HepG2 (cell line): ENCODE results near the gene LYPD4. TPM values are rescaled to one million over a fixed set of nuclear protein-coding genes. Genes with fewer than 3 reads are reported as not detected.
A peak's percentile ranks its signal among the peaks of the same experiment; 100 is the strongest.

Experiments used
- AHR ChIP-seq: IDR thresholded peaks from 2 replicates; pipeline ENCODE4 v1.6.1; 2018; ENCODE audit warnings: missing genetic modification reagents, missing compliant biosample characterization
- IKZF1 ChIP-seq: fragments of 450-650 bp; IDR thresholded peaks from 2 replicates; pipeline ENCODE4 v1.7.1; 2016
- ISL2 ChIP-seq: sonication (generic); formaldehyde crosslinking; IDR thresholded peaks from 2 replicates; pipeline ENCODE4 v1.5.0; 2020; ENCODE audit warnings: missing genetic modification reagents
- MIER2 ChIP-seq: IDR thresholded peaks from 2 replicates; pipeline ENCODE4 v1.6.1; 2016; ENCODE audit warnings: missing biosample characterization, missing genetic modification reagents
- MYNN ChIP-seq: sonication (generic); formaldehyde crosslinking; IDR thresholded peaks from 2 replicates; pipeline ENCODE4 v1.4.0; 2020; ENCODE audit warnings: mild to moderate bottlenecking, low read depth, missing genetic modification reagents
- NCOA1 ChIP-seq: sonication (generic); formaldehyde crosslinking; IDR thresholded peaks from 2 replicates; pipeline ENCODE4 v1.9.0; 2021; ENCODE audit warnings: missing genetic modification reagents
- PAX8 ChIP-seq: sonication (generic); formaldehyde crosslinking; IDR thresholded peaks from 2 replicates; pipeline ENCODE4 v1.8.0; 2022; ENCODE audit warnings: mild to moderate bottlenecking, missing genetic modification reagents, borderline replicate concordance
- RXRA ChIP-seq: sonication (generic); formaldehyde crosslinking; IDR thresholded peaks from 2 replicates; pipeline ENCODE4 v1.5.1; 2020; ENCODE audit warnings: missing genetic modification reagents
- SALL2 ChIP-seq: sonication (generic); formaldehyde crosslinking; IDR thresholded peaks from 2 replicates; pipeline ENCODE4 v1.8.1; 2023; ENCODE audit warnings: mild to moderate bottlenecking, missing genetic modification reagents, inconsistent platforms
- SATB2 ChIP-seq: sonication (generic); formaldehyde crosslinking; IDR thresholded peaks from 2 replicates; pipeline ENCODE4 v1.5.0; 2020; ENCODE audit warnings: missing genetic modification reagents
- SKI ChIP-seq: fragments of 450-650 bp; IDR thresholded peaks from one replicate; pipeline ENCODE4 v1.6.1; 2018; ENCODE audit warnings: mild to moderate bottlenecking; ENCODE audit not compliant: partially characterized antibody
- SNAI1 ChIP-seq: sonication (generic); formaldehyde crosslinking; IDR thresholded peaks from 2 replicates; pipeline ENCODE4 v1.5.0; 2020; ENCODE audit warnings: mild to moderate bottlenecking, missing genetic modification reagents, borderline replicate concordance
- TCF7L2 ChIP-seq: IDR thresholded peaks from 2 replicates; pipeline ENCODE4 v1.6.1; 2011; ENCODE audit warnings: mild to moderate bottlenecking, low read depth, low read length, moderate library complexity
- ZBTB21 ChIP-seq: sonication (generic); formaldehyde crosslinking; IDR thresholded peaks from 2 replicates; pipeline ENCODE4 v1.4.0; 2020; ENCODE audit warnings: missing genetic modification reagents
- ZNF121 ChIP-seq: sonication (generic); formaldehyde crosslinking; IDR thresholded peaks from 2 replicates; pipeline ENCODE4 v1.5.0; 2020; ENCODE audit warnings: mild to moderate bottlenecking, missing genetic modification reagents
- ZNF33B ChIP-seq: sonication (generic); formaldehyde crosslinking; IDR thresholded peaks from 2 replicates; pipeline ENCODE4 v1.5.1; 2020; ENCODE audit warnings: mild to moderate bottlenecking, missing genetic modification reagents
- ZNF496 ChIP-seq: sonication (generic); formaldehyde crosslinking; IDR thresholded peaks from 2 replicates; pipeline ENCODE4 v1.8.1; 2023; ENCODE audit warnings: mild to moderate bottlenecking, moderate library complexity, missing genetic modification reagents; ENCODE audit not compliant: insufficient replicate concordance
- ZNF562 ChIP-seq: sonication (generic); formaldehyde crosslinking; IDR thresholded peaks from 2 replicates; pipeline ENCODE4 v1.8.0; 2022; ENCODE audit warnings: missing genetic modification reagents, borderline replicate concordance
- ZNF563 ChIP-seq: sonication (generic); formaldehyde crosslinking; IDR thresholded peaks from 2 replicates; pipeline ENCODE4 v1.8.0; 2022; ENCODE audit warnings: mild to moderate bottlenecking, moderate library complexity, missing genetic modification reagents
- ZNF75D ChIP-seq: sonication (generic); formaldehyde crosslinking; IDR thresholded peaks from 2 replicates; pipeline ENCODE4 v1.8.1; 2023; ENCODE audit warnings: missing genetic modification reagents, mild to moderate bottlenecking, borderline replicate concordance
- ZNF878 ChIP-seq: sonication (generic); formaldehyde crosslinking; IDR thresholded peaks from 2 replicates; pipeline ENCODE4 v1.8.1; 2023; ENCODE audit warnings: mild to moderate bottlenecking, missing genetic modification reagents, moderate library complexity
- polyA plus RNA-seq, 8 experiments: library from polyadenylated mRNA; depleted of rRNA in 3 of 8; stranded (reverse) in 7 of 8; unstranded in 1 of 8; fragments of >200 nt; fragmentation: Illumina TruSeq in 4 of 8; extraction: Trizol in 4 of 8; gene quantifications; 2 replicates each; pipeline versions ENCODE4 v1.2.1 to v1.2.3, GENCODE V29; 2011 to 2016; ENCODE audit warnings: low read depth in 4 of 8, missing spikeins in 1 of 8, mixed read lengths in 1 of 8; ENCODE audit not compliant: insufficient read depth in 1 of 8
- total RNA-seq, 5 experiments: library from RNA; depleted of rRNA; stranded (reverse); fragments of >200 nt; fragmentation: Illumina TruSeq; extraction: Trizol; gene quantifications; 2 replicates each; pipeline ENCODE4 v1.2.3, GENCODE V29; 2016; ENCODE audit warnings: low read depth in 1 of 5
- TF ChIP-seq, protein P1 (sequence below): IDR thresholded peaks from 2 replicates; pipeline ENCODE4 v1.6.1; 2016; ENCODE audit warnings: missing genetic modification reagents, missing compliant biosample characterization
- TF ChIP-seq, protein P2 (sequence below): sonication (generic); formaldehyde crosslinking; IDR thresholded peaks from 2 replicates; pipeline ENCODE4 v1.4.0; 2020; ENCODE audit warnings: missing genetic modification reagents, low read depth, mild to moderate bottlenecking, borderline replicate concordance
- TF ChIP-seq, protein P3 (sequence below): sonication (generic); formaldehyde crosslinking; IDR thresholded peaks from 2 replicates; pipeline ENCODE4 v1.5.1; 2020; ENCODE audit warnings: mild to moderate bottlenecking, missing genetic modification reagents, borderline replicate concordance

The LYPD4 gene
- total and polyA plus RNA-seq, 2 of the 13 experiments (the other 11 are each of a cell fraction or from before 2014, with no cell fraction given) = not detected

DNA sequence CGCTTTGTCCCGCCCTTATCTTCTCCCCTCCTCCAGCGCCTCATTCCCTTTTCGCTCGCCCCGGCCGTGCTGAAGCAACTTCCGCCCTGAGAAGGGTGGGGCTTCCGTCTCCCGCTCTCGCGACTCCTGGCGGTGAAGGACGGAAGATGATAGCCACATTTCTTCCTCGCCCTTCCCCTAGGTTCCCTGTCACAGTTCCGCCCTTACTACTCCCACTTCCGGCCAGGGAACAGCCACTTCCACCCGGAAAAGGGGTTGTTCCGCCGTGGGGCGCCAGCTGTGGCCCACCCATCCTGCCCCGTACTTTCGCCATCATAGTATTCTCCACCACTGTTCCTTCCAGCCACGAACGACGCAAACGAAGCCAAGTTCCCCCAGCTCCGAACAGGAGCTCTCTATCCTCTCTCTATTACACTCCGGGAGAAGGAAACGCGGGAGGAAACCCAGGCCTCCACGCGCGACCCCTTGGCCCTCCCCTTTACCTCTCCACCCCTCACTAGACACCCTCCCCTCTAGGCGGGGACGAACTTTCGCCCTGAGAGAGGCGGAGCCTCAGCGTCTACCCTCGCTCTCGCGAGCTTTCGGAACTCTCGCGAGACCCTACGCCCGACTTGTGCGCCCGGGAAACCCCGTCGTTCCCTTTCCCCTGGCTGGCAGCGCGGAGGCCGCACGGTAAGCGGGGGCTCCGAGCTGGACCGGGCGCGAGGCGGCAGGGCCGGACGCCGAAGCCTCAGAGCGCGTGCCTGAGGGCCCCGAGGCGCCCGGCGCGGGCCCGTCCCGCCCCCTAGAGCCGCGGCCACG is 15.3 kb upstream of the LYPD4 start, which contains the start of gene RPS19 (continued):
- no peak; the same call in 1 of the 2 replicates for TF ChIP-seq SALL2 (CRISPR knock-in tag)
- TF ChIP-seq NCOA1 (CRISPR knock-in tag) = no peak
- peak; percentile 27; the same call in 1 of the 2 replicates for TF ChIP-seq ZNF121 (CRISPR knock-in tag)
- no peak; the same call in none of the 2 replicates for TF ChIP-seq ZNF563
- TF ChIP-seq SKI = no peak
- TF ChIP-seq AHR (CRISPR knock-in tag) = no peak
- TF ChIP-seq SATB2 = peak; percentile 24; the same call in 1 of the 2 replicates
- no peak for TF ChIP-seq ZNF496 (CRISPR knock-in tag)
- 0 out of 2 replicates have a peak, but pooled peaks have one; percentile 4 for TF ChIP-seq MIER2 (CRISPR knock-in tag)
- 0 out of 2 replicates have a peak, but pooled peaks have one; percentile 13 for TF ChIP-seq ZBTB21 (CRISPR knock-in tag)
- TF ChIP-seq, protein P1, sequence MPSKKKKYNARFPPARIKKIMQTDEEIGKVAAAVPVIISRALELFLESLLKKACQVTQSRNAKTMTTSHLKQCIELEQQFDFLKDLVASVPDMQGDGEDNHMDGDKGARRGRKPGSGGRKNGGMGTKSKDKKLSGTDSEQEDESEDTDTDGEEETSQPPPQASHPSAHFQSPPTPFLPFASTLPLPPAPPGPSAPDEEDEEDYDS (CRISPR knock-in tag) = peak; percentile 94
- peak; percentile 80 for TF ChIP-seq RXRA (CRISPR knock-in tag)
- TF ChIP-seq PAX8 = no peak; the same call in 1 of the 2 replicates
- peak; percentile 29; the same call in 1 of the 2 replicates for TF ChIP-seq ISL2 (CRISPR knock-in tag)
- no peak; the same call in 1 of the 2 replicates for TF ChIP-seq SNAI1
- TF ChIP-seq, protein P2, sequence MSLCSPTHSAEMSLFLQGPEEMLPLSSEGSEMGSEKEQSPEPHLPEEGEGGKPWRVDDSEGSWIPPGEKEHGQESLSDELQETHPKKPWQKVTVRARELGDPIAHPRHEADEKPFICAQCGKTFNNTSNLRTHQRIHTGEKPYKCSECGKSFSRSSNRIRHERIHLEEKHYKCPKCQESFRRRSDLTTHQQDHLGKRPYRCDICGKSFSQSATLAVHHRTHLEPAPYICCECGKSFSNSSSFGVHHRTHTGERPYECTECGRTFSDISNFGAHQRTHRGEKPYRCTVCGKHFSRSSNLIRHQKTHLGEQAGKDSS (CRISPR knock-in tag) = no peak
- 0 out of 2 replicates have a peak, but pooled peaks have one; percentile 56 for TF ChIP-seq ZNF878 (CRISPR knock-in tag)
- TF ChIP-seq, protein P3, sequence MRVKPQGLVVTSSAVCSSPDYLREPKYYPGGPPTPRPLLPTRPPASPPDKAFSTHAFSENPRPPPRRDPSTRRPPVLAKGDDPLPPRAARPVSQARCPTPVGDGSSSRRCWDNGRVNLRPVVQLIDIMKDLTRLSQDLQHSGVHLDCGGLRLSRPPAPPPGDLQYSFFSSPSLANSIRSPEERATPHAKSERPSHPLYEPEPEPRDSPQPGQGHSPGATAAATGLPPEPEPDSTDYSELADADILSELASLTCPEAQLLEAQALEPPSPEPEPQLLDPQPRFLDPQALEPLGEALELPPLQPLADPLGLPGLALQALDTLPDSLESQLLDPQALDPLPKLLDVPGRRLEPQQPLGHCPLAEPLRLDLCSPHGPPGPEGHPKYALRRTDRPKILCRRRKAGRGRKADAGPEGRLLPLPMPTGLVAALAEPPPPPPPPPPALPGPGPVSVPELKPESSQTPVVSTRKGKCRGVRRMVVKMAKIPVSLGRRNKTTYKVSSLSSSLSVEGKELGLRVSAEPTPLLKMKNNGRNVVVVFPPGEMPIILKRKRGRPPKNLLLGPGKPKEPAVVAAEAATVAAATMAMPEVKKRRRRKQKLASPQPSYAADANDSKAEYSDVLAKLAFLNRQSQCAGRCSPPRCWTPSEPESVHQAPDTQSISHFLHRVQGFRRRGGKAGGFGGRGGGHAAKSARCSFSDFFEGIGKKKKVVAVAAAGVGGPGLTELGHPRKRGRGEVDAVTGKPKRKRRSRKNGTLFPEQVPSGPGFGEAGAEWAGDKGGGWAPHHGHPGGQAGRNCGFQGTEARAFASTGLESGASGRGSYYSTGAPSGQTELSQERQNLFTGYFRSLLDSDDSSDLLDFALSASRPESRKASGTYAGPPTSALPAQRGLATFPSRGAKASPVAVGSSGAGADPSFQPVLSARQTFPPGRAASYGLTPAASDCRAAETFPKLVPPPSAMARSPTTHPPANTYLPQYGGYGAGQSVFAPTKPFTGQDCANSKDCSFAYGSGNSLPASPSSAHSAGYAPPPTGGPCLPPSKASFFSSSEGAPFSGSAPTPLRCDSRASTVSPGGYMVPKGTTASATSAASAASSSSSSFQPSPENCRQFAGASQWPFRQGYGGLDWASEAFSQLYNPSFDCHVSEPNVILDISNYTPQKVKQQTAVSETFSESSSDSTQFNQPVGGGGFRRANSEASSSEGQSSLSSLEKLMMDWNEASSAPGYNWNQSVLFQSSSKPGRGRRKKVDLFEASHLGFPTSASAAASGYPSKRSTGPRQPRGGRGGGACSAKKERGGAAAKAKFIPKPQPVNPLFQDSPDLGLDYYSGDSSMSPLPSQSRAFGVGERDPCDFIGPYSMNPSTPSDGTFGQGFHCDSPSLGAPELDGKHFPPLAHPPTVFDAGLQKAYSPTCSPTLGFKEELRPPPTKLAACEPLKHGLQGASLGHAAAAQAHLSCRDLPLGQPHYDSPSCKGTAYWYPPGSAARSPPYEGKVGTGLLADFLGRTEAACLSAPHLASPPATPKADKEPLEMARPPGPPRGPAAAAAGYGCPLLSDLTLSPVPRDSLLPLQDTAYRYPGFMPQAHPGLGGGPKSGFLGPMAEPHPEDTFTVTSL (CRISPR knock-in tag) = peak; percentile 43; the same call in 1 of the 2 replicates
- TF ChIP-seq TCF7L2 = no peak
- no peak for TF ChIP-seq ZNF562 (CRISPR knock-in tag)
- TF ChIP-seq IKZF1 = no peak
- TF ChIP-seq ZNF75D (CRISPR knock-in tag) = no peak
- no peak; the same call in 1 of the 2 replicates for TF ChIP-seq MYNN (CRISPR knock-in tag)
- no peak for TF ChIP-seq ZNF33B (CRISPR knock-in tag)
